HG03025 (cell line): ENCODE data around the gene BEND3.
"Not testable (repeated sequence)": the region's sequence is repeated elsewhere in the genome, so short reads cannot be mapped to it uniquely, and the experiment has no call there.

Source experiments
- ATAC-seq: cut with Tn5 transposase; IDR thresholded peaks from one replicate; pipeline ENCODE4 v1.9.1; 2021; ENCODE audit warnings: mild to moderate bottlenecking, moderate library complexity; ENCODE audit not compliant: unreplicated experiment, low FRiP score

The BEND3 gene

DNA sequence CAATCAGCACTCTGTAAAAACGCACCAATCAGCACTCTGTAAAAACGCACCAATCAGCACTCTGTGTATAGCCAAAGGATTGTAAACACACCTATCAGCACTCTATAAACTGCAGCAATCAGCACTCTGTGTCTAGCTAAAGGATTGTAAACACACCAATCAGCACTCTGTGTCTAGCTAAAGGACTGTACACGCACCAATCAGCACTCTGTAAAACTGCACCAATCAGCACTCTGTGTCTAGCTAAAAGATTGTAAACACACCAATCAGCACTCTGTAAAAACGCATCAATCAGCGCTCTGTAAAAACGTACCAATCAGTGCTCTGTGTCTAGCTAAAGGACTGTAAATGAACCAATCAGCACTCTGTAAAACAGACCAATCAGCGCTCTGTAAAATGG, 30.9 kb downstream of the BEND3 start:
- ATAC-seq, result not testable (repeated sequence)

DNA sequence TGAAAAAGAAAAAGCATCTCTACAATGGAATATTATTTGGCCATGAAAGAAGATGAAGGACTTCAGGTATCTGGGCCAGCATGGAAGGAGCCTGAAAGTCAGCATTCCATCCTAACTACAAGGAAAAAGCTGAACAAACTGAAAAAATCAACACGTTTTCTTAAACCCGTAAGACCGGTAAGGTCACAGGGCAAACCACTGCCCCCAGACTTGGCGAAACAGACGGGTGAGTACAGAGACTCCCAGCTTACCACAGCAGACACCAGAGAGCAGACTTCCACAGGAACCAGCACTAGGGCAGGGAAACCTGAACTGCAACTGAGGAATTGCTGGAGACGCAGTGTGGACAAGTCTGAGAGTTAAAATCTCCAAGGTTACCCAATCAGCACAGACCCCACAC, 31.4 kb downstream of the BEND3 start:
- ATAC-seq, result no peak

DNA sequence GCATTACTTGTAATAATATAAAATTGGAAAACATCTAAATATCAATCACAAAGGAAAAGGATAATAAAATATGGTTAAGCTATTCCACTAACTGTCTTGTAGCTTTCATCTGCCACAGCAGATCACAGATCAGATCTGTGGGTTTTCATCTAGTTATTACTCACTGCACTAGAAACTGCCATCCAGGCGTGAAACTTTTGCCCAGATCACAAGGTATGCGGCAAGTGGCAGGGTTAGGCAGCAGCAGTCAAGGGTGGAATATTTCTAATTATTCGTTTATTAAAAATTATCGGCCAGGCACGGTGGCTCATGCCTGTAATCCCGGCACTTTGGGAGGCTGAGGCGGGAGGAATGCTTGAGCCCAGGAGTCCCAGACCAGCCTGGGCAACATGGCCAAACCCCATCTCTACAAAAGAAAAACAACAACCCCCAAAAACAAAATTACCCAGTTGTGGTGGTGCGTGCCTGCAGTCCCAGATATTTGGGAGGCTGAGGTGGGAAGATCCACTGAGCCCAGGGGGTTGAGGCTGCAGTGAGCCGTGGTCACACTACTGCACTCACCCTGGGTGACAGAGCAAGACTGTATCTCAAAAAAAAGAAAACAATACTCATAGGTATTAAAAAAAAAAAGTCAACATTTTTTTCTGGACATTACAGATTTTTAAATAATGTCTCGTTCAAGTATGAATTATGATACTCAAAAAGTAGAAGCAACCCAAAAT, 32.1 kb downstream of the BEND3 start:
- no peak for ATAC-seq

DNA sequence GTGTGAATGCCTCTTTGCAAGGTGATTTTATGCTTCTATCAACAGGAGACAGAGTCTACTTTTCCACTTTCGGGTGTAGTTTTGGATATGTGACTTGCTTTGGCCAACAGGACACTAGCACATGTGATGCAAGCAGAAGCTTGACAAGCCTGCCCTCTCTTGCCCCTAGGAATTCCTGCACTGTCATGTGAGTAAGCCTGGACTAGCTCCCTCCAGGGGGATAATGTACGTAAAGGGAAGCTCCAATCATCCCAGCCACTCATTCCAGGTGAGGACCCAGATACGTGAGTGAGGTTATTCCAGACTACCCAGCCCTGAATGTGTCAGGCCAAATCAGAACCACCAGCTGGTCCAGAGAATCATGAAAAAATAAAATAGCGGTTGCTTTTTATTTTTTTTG, 33.3 kb downstream of the BEND3 start:
- ATAC-seq, result no peak

DNA sequence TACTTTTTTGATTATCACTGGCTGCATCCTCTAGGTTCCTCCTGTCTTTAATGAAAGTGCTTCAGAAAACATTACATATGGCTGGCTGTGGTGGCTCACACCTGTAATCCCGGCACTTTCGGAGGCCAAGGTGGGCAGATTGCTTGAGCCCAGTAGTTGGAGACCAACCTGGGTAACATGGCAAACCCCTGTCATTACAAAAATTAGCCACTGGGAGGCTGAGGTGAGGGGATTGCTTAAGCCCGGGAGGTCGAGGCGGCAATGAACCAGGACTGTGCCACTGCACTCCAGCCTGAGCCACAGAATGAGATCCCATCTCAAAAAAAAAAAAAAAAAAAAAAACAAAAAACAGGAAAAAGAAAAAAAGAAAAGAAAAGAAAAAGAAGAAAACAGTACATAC, 35.3 kb downstream of the BEND3 start:
- ATAC-seq, result no peak

DNA sequence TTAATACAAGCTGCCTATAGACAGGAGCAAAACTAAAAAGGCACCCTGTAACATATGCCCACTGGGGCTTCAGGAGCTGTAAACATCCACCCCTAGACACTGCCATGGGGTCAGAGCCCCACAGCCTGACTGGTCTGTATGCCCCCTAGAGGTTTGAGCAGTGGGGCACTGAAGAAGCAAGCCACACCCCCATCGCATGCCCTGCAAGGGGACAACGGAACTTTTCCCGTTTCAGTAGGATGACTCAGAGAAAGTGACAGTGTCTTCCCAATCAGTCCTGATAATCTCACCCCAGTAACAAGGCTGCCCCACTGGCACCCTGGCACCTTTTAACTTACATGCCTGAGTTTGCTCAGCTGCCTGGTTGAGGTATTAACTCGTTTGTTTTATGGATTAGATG, 35.9 kb downstream of the BEND3 start:
- no peak for ATAC-seq

DNA sequence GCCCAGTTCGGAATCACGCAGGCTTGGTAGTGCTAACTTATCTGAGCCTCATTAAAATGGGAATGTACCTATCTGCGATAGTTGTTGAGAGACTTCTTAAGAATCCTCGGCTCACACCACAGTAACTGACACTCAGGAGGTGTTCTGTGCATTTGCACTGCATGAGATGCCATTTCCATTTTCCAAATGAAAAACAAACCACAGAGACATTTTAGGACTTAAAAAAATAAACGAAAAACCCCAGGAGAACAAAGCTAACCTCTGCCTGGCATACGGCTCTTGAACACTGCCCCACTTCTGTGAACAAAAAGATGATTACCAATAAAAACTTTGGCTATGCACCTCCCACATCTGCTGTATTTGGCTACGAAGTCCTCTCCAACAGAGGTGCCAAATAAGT, 37.6 kb downstream of the BEND3 start:
- no peak for ATAC-seq

DNA sequence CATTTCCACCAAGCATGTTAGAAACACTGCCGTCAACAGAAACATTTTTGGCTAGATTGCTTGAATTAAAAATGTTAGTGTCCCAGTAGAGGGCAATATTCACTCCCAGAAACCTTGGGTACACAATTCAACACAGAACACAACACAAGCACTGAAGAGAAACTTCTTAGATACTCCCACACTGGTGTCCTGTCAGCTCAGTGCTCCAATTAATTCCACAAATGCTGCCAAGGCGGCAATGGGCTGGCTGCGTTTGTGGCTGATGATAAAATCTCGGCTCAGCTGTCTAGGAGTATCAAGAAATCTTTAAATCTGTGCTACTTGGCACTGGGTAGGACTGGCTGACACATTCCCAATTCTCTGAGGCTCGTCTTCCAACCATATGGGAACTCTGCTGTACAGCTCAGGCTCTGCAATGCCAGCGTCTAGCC, 39.3 kb downstream of the BEND3 start:
- ATAC-seq, result no peak

DNA sequence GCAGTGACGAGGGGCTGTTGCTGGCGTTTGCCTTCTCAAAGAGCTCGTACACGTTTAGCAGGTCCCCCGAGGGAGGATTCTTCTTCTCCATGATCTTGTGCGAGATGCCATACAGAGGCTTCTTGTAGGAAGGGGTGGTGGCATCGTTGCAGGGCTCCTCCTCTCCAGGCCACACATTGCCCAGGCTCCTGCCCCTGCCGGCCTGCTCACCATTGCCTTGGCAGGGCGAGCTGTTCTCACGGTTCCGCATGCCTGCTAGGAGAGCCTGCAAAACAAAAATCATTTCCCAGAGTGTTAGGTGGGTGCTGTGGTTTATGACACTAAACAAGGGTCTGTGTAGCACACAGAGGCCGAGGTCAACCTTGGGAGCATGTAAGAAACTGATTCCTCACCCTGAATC, 44.6 kb downstream of the BEND3 start:
- ATAC-seq, result no peak

DNA sequence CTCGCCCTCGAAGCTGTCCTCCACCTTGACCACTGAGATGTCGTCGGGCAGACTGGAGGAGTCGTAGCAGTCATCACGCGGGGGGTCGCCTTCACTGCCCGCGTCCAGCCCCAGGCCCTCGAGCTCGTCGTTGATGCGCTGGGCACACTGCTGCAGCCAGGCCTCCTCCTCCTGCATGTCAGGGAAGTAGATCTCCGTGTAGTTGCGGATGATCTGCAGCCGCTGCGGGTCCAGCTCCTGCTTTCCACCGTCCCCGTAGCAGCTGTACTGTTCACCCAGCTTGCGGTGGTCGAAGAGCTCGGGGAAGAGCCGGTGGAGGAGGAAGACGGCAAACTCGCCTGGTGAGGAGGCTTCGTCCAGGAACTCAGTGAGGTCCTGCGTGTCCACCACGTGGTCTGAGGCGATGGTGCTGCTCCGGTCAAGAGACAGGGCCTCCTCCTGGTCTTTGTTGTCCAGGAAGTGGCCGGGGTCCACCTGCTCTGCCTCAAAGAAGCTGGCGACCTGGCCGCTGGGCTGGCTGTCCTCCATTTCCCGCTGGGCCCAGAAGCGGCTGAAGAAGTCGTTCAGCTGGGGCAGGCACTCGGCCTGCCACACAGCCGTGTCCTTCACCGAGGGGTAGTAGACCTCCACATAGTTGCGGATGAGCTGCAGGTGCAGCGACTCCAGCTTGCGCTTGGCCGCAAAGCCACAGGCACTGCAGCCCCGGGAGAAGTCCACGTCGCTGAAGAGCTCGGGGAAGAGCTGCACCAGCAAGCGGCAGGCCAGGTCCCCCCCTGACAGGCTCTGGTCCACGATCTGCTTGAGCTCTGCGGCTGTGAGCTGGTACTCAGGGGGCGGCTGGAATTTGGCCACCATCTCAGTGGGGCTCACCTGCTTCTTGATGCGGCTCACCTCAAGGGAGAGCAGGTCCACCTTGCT, 45.4 kb downstream of the BEND3 start:
- no peak for ATAC-seq

DNA sequence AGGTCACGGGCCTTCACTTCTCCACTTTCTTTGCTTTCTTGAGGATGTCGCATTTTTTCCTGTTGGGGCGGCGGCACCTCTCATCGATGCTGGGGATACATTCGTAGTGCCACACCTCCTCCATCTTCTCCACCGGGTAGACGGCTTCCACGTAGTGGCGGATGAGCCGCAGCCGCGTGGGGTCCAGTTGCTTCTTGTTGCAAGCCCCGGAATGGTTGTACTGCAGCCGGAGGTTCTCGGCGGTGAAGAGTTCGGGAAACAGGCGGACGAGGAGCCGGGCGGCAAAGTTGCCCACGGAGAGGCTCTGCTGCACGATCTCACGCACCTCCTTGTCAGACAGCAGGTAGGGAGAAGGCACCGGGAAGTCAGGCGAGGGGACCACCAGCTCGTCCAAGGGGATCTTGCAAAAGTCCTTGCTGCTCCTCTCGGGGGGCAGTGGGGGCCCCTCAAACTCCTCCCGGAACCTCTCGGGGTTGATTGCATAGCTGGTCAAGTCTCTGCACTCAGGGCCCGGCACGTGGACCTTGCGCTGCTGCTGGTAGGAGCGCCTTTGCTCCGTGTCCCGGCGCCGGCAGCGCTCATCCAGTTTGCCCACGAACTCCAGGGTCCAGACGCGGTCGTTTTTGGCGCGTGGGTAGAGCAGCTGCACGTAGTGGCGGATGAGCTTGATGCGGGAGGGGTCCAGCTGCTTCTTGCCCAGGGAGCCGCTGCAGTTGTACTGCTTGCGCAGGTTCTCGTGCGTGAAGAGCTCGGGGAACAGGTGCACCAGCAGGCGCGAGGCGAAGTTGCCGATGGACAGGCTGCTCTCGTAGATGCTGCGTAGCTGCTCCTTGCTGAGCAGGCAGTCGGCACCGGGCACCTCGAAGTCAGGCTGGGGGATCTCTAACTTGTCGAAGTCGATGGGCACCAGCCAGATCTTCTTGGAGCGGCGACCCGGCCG, 46.4 kb downstream of the BEND3 start:
- no peak for ATAC-seq

DNA sequence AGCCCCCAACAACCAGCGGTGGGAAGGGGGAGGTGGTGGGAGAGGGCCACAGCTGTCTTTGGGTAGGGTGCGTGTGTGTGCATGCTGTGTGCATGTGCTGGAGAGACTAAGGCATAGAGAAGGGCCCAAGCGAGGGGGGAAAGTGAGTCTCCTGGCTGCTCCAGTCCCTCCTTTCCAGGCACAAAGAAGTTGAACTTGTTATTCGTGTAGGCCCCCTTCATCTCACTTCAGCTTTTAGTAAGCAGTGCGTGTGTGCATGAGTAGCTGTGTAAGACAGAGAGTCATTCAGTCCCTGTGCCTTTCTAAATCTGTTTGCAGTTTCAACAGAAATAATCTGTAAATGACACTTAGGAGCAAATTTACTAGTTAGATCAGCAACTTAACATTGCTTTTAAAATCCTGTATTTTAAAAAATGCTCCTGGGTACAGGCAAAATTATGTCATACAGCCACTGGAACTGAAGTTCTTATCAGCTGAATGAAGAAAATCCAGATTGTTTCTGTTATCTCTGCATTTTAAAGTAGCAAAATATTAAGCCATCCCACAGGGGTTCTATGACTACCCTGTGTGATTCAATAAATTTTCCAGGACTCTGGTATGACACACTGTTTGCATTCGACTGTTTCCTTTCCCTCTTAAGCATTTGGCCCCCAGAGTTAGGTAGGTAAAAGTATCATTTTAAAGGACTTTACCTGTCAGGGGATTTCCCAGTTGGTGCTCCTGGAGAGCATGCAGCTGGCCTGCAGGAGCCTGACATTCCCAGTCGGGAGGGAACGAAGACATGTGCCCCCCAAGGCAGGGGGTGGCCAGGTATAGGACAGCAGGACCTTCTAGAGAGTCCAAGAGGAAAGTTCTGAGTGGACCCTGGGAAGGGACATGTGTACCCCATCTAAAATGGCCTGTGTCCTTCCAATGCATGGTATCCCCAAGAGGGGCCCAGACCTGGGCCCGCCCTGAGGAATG, 48.3 kb downstream of the BEND3 start:
- ATAC-seq, result no peak

DNA sequence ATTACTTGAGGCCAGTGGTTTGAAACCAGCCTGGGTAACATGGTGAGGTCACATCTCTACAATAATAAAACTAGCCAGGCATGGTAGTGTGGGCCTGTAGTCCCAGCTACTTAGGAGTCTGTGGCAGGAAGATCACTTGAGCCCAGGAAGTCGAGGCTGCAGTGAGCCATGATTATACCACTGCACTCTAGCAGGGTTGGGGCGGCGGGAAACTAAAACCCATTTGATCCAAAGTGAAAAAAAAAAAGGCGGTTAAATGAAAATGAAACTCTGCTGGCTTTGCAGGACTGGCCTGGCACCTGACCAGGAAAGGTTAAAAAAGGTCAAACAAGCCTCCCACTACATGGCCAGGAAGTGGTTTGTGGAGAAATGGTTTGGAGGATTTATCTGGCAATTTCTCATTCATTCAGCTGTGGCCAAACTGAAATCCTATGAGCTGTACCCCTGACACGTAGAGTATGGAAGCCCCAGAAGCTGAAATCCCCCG, 50.7 kb downstream of the BEND3 start:
- ATAC-seq, result no peak

DNA sequence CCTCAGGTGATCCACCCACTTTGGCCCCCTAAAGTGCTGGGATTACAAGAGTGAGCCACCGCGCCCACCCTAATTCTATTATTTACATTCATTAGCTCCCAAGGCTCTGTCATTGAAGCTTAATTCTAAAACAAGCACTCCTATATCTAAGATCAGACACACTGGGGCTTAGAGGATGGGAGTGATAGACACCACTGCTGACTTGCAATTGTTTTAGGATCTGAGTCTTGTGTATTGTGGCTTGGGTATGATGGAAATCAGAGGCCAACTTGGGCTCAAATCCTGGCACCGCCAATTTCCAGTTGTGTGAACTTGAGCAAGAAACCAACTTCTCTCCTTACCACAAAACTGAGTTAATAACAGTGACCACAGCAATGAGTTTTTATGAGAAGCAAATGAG, 52.6 kb downstream of the BEND3 start:
- no peak for ATAC-seq

DNA sequence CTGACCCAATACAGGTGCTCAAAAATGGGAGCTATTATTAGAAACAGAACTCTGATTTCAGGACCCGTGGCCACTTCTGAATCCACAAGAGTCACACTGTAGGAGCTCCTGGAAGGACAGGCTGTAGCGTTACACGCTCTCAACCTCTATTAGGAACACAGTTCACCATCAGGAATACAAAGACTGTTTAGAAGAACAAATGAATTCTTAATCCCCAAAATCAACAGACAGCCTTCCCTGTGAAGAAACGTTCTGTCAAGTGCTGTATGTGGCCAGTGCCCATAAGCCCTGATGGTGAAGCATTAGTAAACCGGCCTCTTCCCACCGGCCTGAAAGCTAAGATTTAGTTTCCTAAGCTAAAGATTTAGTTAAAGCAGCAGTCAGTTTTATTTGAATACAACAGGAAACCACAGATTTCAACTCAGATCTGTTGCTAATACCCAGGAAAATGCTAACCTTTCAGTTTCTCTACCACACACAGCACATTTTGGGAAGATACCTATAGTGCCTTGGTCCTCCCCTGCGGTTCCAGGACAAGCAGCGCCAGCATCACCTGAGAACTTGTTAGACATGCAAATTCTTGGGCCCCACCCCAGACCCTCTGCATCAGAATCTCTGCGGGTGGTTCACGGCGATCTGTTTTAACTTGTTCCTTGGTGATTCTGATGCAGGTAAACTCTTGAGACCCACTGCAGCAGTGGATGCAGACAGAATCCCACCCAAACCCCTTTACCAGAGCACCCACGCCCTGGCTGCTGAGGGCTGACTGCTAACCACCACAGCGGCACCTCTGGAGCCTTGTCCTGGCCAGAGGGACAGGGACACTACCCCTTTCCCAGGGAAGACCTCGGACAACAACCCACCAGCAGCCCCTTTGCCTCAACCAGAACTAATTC, 53.9 kb downstream of the BEND3 start:
- peak; percentile 54 for ATAC-seq

DNA sequence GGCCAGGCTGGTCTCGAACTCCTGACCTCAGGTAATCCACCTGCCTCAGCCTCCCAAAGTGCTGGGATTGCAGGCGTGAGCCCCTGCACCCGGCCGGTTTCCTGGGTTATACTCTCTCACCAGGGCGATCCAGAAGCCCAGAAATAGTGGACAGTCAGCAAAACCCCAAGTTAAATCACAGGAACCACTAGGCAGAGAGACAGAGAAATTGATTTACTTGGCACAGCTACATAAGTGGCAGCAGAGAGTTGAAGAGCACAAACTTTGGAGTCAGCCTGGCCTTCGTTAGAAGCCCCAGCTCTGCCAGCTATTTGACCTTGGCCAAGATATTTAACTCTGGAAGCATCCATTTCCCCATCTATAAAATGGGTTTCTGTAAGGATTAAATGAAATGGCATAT, 54.6 kb downstream of the BEND3 start:
- no peak for ATAC-seq

DNA sequence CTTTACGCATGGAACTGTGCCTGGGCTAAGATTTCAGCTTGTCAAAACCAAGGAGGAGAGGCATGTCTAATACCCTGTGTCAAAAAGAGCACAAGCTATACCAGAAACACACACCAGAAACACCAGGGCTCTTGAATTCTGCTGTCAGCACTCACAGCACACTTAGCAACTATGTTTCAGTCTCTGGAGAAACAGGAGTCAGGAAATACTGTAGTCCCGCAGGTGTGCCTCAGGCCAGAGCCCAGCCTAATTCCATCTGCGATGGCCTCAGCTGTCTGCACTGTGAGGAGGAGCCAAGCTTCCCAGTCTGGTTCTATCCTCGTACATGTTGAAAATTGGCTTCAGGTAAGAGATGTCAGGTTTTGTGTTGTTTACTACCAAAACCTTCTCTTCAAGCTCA, 55.7 kb downstream of the BEND3 start:
- no peak for ATAC-seq

DNA sequence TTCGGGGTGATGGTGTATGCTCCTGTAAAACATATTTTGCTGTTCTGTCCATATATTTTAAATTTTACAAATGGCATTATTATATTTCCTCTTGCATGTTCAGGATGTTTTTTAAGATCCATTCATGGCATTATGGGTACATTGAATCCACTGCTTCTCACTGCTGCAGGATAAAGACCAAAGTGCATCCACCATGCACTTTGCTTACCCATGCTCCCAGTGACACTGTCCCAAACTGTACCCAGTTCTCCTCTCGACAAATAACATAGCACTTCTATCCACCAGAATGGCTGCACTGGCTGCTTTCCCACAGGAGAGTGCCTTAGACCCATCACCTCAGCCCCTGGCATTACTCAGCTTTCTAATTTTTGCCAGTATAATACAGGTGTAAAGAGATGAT, 57.6 kb downstream of the BEND3 start:
- no peak for ATAC-seq

DNA sequence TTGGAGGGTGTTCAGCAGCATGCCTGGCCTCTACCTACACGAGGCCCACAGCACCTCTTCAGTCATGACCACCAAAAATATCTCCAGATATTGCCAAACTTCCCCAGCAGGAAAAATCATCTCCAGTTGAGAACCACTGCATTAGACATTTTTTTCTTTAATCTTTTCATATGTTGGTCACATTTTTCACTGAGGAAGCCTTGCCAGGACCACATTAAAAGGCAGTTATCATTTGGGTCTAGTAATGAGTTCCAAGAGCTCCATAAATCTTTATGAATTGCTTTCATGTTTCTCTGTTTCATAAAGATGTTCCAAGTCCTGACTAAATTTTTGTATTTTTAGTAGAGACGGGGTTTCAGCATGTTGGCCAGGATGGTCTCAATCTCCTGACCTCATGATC, 58.5 kb downstream of the BEND3 start:
- no peak for ATAC-seq
